Liver (tissue), 9 donors: Measurements from ENCODE around the gene CDON. TPM values are rescaled to one million over a fixed set of nuclear protein-coding genes. Genes with fewer than 3 reads are reported as not detected.
"Not testable (repeated sequence)": the region's sequence is repeated elsewhere in the genome, so short reads cannot be mapped to it uniquely, and the experiment has no call there.

ENCODE experiments used
- DNase-seq: peaks from one replicate; pipeline ENCODE4 v3.0.0-alpha.2; 2017; ENCODE audit warnings: low spot score
- H3K27ac ChIP-seq, 2 donors: one replicate each; pipeline ENCODE4 v1.7.0; 2013; ENCODE audit warnings: inconsistent platforms in 2 of 2, low read length in 2 of 2, control low read depth in 1 of 2, low read depth in 1 of 2, mild to moderate bottlenecking in 1 of 2
- H3K27me3 ChIP-seq, 4 donors: one replicate each; pipeline versions ENCODE4 v1.6.1 to v1.7.0; 2013; ENCODE audit warnings: low read length in 3 of 4, inconsistent platforms in 1 of 4, mild to moderate bottlenecking in 1 of 4, moderate library complexity in 1 of 4; ENCODE audit not compliant: control insufficient read depth in 4 of 4, insufficient read depth in 4 of 4
- H3K36me3 ChIP-seq, 4 donors: one replicate each; pipeline versions ENCODE4 v1.6.1 to v1.7.0; 2013; ENCODE audit warnings: low read length in 3 of 4, mild to moderate bottlenecking in 3 of 4, low read depth in 1 of 4, moderate library complexity in 1 of 4; ENCODE audit not compliant: control insufficient read depth in 4 of 4, insufficient read depth in 3 of 4
- H3K4me1 ChIP-seq, 4 donors: one replicate each; pipeline versions ENCODE4 v1.6.1 to v1.7.0; 2013; ENCODE audit warnings: low read length in 3 of 4, mild to moderate bottlenecking in 3 of 4, moderate library complexity in 1 of 4; ENCODE audit not compliant: control insufficient read depth in 4 of 4, insufficient read depth in 4 of 4
- H3K4me3 ChIP-seq, 3 donors: one replicate each; pipeline versions ENCODE4 v1.6.1 to v1.7.0; 2013; ENCODE audit warnings: low read length in 3 of 3, control low read depth in 1 of 3, low read depth in 1 of 3, mild to moderate bottlenecking in 1 of 3
- H3K9ac ChIP-seq, 2 donors: one replicate each; pipeline ENCODE4 v1.7.0; 2013; ENCODE audit warnings: low read length in 2 of 2, mild to moderate bottlenecking in 2 of 2, moderate library complexity in 2 of 2, control low read depth in 1 of 2, low read depth in 1 of 2
- H3K9me3 ChIP-seq, 4 donors: one replicate each; pipeline versions ENCODE4 v1.6.1 to v1.7.0; 2013; ENCODE audit warnings: low read length in 3 of 4; ENCODE audit not compliant: control insufficient read depth in 4 of 4
- ATF3 ChIP-seq: IDR thresholded peaks from 2 replicates; pipeline ENCODE4 v1.6.1; 2016; ENCODE audit warnings: antibody characterized with exemption
- CTCF ChIP-seq: fragments of 150-350 bp; IDR thresholded peaks from 2 replicates; pipeline ENCODE4 v1.5.1; 2017; ENCODE audit warnings: improper control_type of control experiment, low read depth, low read length; ENCODE audit not compliant: missing input control
- EGR1 ChIP-seq, 2 donors: IDR thresholded peaks; 2 replicates each; pipeline ENCODE4 v1.6.1; 2016 to 2018; ENCODE audit warnings: antibody characterized with exemption in 2 of 2, low read depth in 2 of 2
- FOXA2 ChIP-seq: IDR thresholded peaks from 2 replicates; pipeline ENCODE4 v1.6.1; 2016; ENCODE audit warnings: antibody characterized with exemption
- HNF4A ChIP-seq, 2 donors: conservative IDR thresholded peaks; 2 replicates each; pipeline ENCODE4 v1.6.1; 2016; ENCODE audit warnings: antibody characterized with exemption in 2 of 2, mild to moderate bottlenecking in 2 of 2
- HNF4G ChIP-seq: IDR thresholded peaks from 2 replicates; pipeline ENCODE4 v1.6.1; 2016; ENCODE audit warnings: antibody characterized with exemption
- NR2F2 ChIP-seq: IDR thresholded peaks from 2 replicates; pipeline ENCODE4 v1.6.1; 2016; ENCODE audit warnings: antibody characterized with exemption
- RAD21 ChIP-seq, 2 donors: IDR thresholded peaks; 2 replicates each; pipeline ENCODE4 v1.6.1; 2016; ENCODE audit warnings: antibody characterized with exemption in 2 of 2, mild to moderate bottlenecking in 2 of 2
- REST ChIP-seq: IDR thresholded peaks from 2 replicates; pipeline ENCODE4 v1.6.1; 2016; ENCODE audit warnings: antibody characterized with exemption, mild to moderate bottlenecking
- RXRA ChIP-seq, 2 donors: IDR thresholded peaks; 2 replicates each; pipeline ENCODE4 v1.6.1; 2017 to 2018; ENCODE audit warnings: antibody characterized with exemption in 2 of 2, mild to moderate bottlenecking in 1 of 2
- SP1 ChIP-seq: IDR thresholded peaks from 2 replicates; pipeline ENCODE4 v1.6.1; 2018; ENCODE audit warnings: antibody characterized with exemption, mild to moderate bottlenecking
- YY1 ChIP-seq: IDR thresholded peaks from 2 replicates; pipeline ENCODE4 v1.6.1; 2016; ENCODE audit warnings: antibody characterized with exemption, mild to moderate bottlenecking
- WGBS: extraction: QIAGEN DNeasy Blood & Tissue Kit; methylation state at CpG from one replicate; pipeline ENCODE4 v1.1.7; 2013; 5-methylcytosine and 5-hydroxymethylcytosine counted together
- polyA plus RNA-seq, 2 donors: library from polyadenylated mRNA; stranded (reverse) in 1 of 2; unstranded in 1 of 2; fragments of 200-250 nt in 1 of 2; fragments of >200 nt in 1 of 2; fragmentation: Nextera tagmentation in 1 of 2; extraction: Ambion mirVana in 1 of 2; gene quantifications; one replicate each; pipeline versions ENCODE4 v1.2.1 to v1.2.3, GENCODE V29; 2013 to 2015
- total RNA-seq, 2 donors: library from RNA; depleted of rRNA; stranded (reverse); fragments of >200 nt; gene quantifications; one replicate each; pipeline ENCODE4 v1.2.3, GENCODE V29; 2014
- donor health status: healthy.
- donor health status: healthy.
- donor health status: healthy.
- donor health status: healthy.
- donor health status: healthy.

Gene CDON
- total and polyA plus RNA-seq, 4 donors = 0.69 to 7.4 (median 3.9) TPM

- no peak overlapping the region for H3K27ac ChIP-seq
- no peaks in the 10 kb centered on the region for H3K36me3 ChIP-seq
- no peaks in the 10 kb centered on the region for H3K4me1 ChIP-seq
- DNase-seq = no peak
- WGBS = 87% methylated on average over 13 of the region's 13 CpGs
- no peak overlapping the region for H3K4me3 ChIP-seq
- H3K27me3 ChIP-seq = no peaks in the 10 kb centered on the region
- no peak for TF ChIP-seq FOXA2
- no peak for TF ChIP-seq ATF3
- TF ChIP-seq REST = no peak
- no peak for TF ChIP-seq HNF4G
- no peak for TF ChIP-seq NR2F2
- no peak for TF ChIP-seq RXRA (IDR thresholded peaks at IDR 0.05)
- no peak for TF ChIP-seq RAD21 (IDR thresholded peaks at IDR 0.05)
- no peak for TF ChIP-seq YY1
- TF ChIP-seq SP1 = no peak
- TF ChIP-seq EGR1 (IDR thresholded peaks at IDR 0.05; ENCODE audit: low read depth in 2 of 2) = no peak
- no peak for TF ChIP-seq HNF4A (conservative IDR thresholded peaks at IDR 0.05)
- H3K9ac ChIP-seq = no peak overlapping the region
- no peaks in the 10 kb centered on the region for H3K9me3 ChIP-seq
Observed at GRCh38 chr11:125918140-125918840, 144.4 kb downstream of the CDON start.

GRCh38 chr11:125916683-125917347, 145.9 kb downstream of the CDON start:
- Histone ChIP-seq H3K27ac (no peak overlapping the region), H3K4me1 (no peaks in the 10 kb centered on the region), H3K9me3 (no peaks in the 10 kb centered on the region), H3K9ac (no peak overlapping the region), H3K36me3 (no peaks in the 10 kb centered on the region), H3K27me3 (no peaks in the 10 kb centered on the region), H3K4me3 (no peak overlapping the region)
- TF ChIP-seq CTCF (no peak), ATF3 (no peak)
- 78% methylated on average over 12 of the region's 12 CpGs for WGBS
- no peak for DNase-seq

- H3K36me3 ChIP-seq, H3K27ac ChIP-seq, H3K4me1 ChIP-seq, H3K27me3 ChIP-seq, H3K9ac ChIP-seq, DNase-seq, H3K9me3 ChIP-seq, H3K4me3 ChIP-seq: not testable (repeated sequence)
- 91% methylated on average over 3 of the region's 3 CpGs for WGBS
Observed at GRCh38 chr11:125914601-125915000, 148.1 kb downstream of the CDON start.
